Mesodermal cell (in vitro differentiated cells): ENCODE results near the gene RRP7A. TPM values are rescaled to one million over a fixed set of nuclear protein-coding genes. Genes with fewer than 3 reads are reported as not detected.
A peak's percentile ranks its signal among the peaks of the same experiment; 100 is the strongest.
"Not testable (repeated sequence)": the region's sequence is repeated elsewhere in the genome, so short reads cannot be mapped to it uniquely, and the experiment has no call there.

Experiments
- H3K27ac ChIP-seq: 2 replicates; pipeline ENCODE4 v1.7.0; 2013; ENCODE audit warnings: mild to moderate bottlenecking, low read depth, low read length, moderate library complexity; ENCODE audit not compliant: severe bottlenecking
- H3K36me3 ChIP-seq: 2 replicates; pipeline ENCODE4 v1.7.1; 2013; ENCODE audit warnings: mild to moderate bottlenecking, low read length, moderate library complexity; ENCODE audit not compliant: control insufficient read depth, insufficient read depth
- H3K4me1 ChIP-seq: one replicate; pipeline ENCODE4 v1.7.1; 2013; ENCODE audit warnings: mild to moderate bottlenecking, low read length; ENCODE audit not compliant: insufficient read depth, control insufficient read depth, poor library complexity, severe bottlenecking
- H3K4me3 ChIP-seq: 2 replicates; pipeline ENCODE4 v1.7.0; 2013; ENCODE audit warnings: low read length, control low read depth, mild to moderate bottlenecking; ENCODE audit not compliant: insufficient read depth, poor library complexity, severe bottlenecking; ENCODE audit errors: extremely low read depth
- H3K9me3 ChIP-seq: 2 replicates; pipeline ENCODE4 v1.7.1; 2013; ENCODE audit warnings: mild to moderate bottlenecking, low read length, moderate library complexity; ENCODE audit not compliant: control insufficient read depth
- WGBS, 2 experiments: methylation state at CpG; one replicate each; pipeline ENCODE4 v1.1.5; 2013; ENCODE audit warnings: missing lambda C conversion rate in 2 of 2; ENCODE audit not compliant: insufficient coverage in 2 of 2; 5-methylcytosine and 5-hydroxymethylcytosine counted together
- polyA plus RNA-seq, 2 experiments: library from polyadenylated mRNA; stranded (reverse); fragments of 50-300 nt; gene quantifications; one replicate each; pipeline ENCODE4 v1.2.3, GENCODE V29; 2013

Gene RRP7A
- 26.7 TPM for polyA plus RNA-seq (2013, experiment 1 of 2)
- polyA plus RNA-seq (2013, experiment 2 of 2): 21.7 TPM

- no peaks in the 10 kb centered on the region for H3K9me3 ChIP-seq
- H3K27ac ChIP-seq: no peak within 1 kb of the TSS
- H3K4me3 ChIP-seq: peak within 1 kb of the TSS; percentile 66
- WGBS, 2 experiments: 13 to 17% methylated on average over 30 to 43 of the region's 65 CpGs
- no peaks in the 10 kb centered on the region for H3K4me1 ChIP-seq
- peaks cover 15% of the 10 kb centered on the region for H3K36me3 ChIP-seq
These were observed at the start of gene RRP7A for GRCh38 chr22:42519525-42520401. RRP7A (minus strand) TSS chr22:42519796; CDS start chr22:42519786, 10 bp downstream.

DNA sequence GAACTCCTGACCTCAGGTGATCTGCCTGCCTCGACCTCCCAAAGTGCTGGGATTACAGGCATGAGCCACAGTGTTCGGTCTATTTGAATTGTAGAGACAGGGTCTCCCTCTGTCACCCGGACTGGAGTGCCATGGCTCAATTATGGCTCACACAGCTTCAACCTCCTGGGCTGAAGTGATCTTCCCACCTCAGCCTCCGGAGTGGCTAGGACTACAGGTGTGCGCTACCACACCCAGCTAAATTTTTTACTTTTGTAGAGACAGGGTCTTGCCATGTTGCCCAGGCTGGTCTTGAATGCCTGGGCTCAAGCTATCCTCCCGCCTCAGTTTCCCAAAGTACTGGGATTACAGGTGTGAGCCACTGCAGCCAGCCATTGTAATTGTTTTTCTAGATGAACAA is 48.4 kb upstream of the RRP7A start:
- not testable (repeated sequence) for H3K4me3 ChIP-seq, H3K36me3 ChIP-seq, H3K27ac ChIP-seq, H3K9me3 ChIP-seq, H3K4me1 ChIP-seq
- 93 to 97% methylated on average over 3 to 4 of the region's 6 CpGs for WGBS, 2 experiments

DNA sequence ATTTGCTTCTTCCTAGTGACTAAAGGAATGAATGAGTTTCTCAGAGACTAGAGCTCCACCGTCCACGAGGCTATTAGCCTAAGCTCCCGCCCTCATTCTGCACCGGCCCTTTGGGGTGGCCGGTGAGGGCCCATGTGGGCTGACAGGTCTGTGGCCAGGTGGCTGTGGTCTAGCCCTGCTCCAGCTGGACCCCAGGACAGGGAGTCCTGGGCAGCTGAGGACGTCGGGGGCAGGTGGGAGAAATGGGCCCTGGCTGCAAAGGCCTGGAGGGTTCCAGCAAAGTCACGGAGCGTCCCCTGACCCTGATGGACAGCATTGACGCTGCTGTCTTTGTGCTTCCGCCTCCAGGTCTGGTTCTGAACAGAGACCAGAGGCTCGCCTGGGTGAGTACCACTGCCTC is 46.4 kb upstream of the RRP7A start:
- H3K36me3 ChIP-seq: no peaks in the 10 kb centered on the region
- peaks cover 9% of the 10 kb centered on the region for H3K4me1 ChIP-seq
- WGBS, 2 experiments: 95 to 98% methylated on average over 11 to 12 of the region's 12 CpGs
- H3K9me3 ChIP-seq: no peaks in the 10 kb centered on the region
- H3K27ac ChIP-seq: no peak overlapping the region
- H3K4me3 ChIP-seq: no peak overlapping the region

- no peaks in the 10 kb centered on the region for H3K36me3 ChIP-seq
- no peak overlapping the region for H3K27ac ChIP-seq
- 93 to 96% methylated on average over 16 to 17 of the region's 17 CpGs for WGBS, 2 experiments
- H3K4me1 ChIP-seq: peaks cover 9% of the 10 kb centered on the region
- H3K4me3 ChIP-seq: no peak overlapping the region
- H3K9me3 ChIP-seq: no peaks in the 10 kb centered on the region
These were observed 45.1 kb upstream of the RRP7A start for GRCh38 chr22:42564699-42565098.

DNA sequence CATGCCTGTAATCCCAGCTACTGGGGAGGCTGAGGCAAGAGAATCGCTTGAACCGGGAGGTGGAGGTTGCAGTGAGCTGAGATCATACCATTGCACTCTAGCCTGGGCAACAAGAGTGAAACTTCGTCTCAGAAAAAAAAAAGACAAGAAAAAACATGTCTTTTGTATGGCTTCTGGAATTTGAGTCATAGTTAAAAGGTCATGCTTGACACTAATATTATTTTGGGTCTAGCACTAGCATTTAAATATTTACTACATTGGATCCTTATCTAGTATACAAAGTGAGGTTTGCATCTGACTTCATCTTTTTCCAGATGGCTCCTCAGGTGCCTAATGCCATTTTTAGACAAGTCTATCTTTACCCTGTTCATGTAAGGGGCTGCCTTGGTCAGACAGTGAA is 44.3 kb upstream of the RRP7A start:
- not testable (repeated sequence) for H3K4me1 ChIP-seq, H3K9me3 ChIP-seq, H3K4me3 ChIP-seq, H3K36me3 ChIP-seq, H3K27ac ChIP-seq
- WGBS, 2 experiments: 100% methylated on average over 2 of the region's 3 CpGs; no CpG with 5 or more reads in 1 of the 2 experiments

DNA sequence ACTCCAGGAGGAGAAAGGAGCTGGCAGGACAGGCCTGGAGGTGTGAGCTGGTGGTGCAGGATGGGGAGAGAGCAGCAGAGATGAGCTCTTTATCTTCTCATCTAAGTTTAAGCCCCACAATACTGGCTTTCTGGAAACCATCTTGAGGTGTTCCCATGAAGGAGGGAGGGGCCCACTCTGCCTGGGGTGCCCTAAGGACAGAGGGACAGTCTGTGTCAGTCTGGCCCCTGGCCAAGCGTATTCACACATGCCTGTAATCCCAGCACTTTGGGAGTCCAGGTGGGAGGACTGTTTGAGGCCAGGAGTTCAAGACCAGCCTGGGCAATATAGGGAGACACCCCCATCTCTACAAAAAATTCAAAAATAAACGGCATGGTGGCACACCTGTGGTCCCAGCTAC is 43.1 kb upstream of the RRP7A start:
- Histone ChIP-seq H3K9me3 (no peaks in the 10 kb centered on the region), H3K27ac (no peak overlapping the region), H3K4me1 (peaks cover 9% of the 10 kb centered on the region), H3K4me3 (no peak overlapping the region), H3K36me3 (no peaks in the 10 kb centered on the region)
- 81 to 93% methylated on average over 2 of the region's 2 CpGs for WGBS, 2 experiments

DNA sequence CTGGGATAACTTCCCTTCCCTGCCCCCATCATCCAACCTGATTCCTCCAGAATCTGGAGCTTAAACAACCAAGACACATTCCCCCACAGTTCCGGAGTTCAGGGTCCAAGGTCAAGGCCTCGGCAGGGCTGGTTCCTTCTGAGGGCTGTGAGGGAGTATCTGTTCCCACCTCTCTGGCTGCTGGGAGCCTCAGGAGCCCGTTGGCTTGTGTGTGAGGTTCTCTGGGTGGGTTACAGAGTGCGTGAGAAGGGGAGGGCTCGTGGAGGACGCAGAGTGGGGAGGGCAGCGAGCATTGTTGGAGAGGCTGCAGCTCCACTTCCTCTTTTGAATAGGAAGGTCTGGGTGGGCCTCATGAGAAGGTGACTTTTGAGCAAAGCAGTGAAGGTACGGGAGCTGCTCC is 42.7 kb upstream of the RRP7A start:
- 74 to 87% methylated on average over 5 to 8 of the region's 8 CpGs for WGBS, 2 experiments
- H3K4me1 ChIP-seq: peaks cover 9% of the 10 kb centered on the region

DNA sequence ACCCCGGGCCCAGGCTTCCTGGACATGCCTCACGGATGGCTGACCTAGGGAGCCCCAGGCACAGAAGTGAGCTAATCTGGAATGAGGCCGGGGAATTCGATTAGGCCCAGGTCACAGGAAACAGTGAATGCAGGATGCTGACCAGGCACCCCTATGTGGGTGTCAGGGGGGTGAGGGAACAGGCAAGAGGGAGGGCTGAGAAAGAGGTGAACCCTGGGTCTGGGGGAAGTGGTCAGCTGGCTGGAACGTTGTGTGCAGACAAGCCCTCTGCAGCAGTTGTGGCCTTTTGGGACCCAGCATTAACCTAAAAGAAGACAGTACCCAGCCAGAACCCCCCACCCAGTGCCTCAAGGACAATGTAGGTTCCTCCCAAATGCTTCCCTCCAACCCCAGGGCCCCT is 42.3 kb upstream of the RRP7A start:
- no peak overlapping the region for H3K4me3 ChIP-seq
- 87 to 91% methylated on average over 5 of the region's 5 CpGs for WGBS, 2 experiments
- peaks cover 9% of the 10 kb centered on the region for H3K4me1 ChIP-seq
- H3K36me3 ChIP-seq: no peaks in the 10 kb centered on the region
- H3K9me3 ChIP-seq: no peaks in the 10 kb centered on the region
- H3K27ac ChIP-seq: no peak overlapping the region

More for the DNA sequence above, 42.7 kb upstream of the RRP7A start:
- Histone ChIP-seq H3K27ac (no peak overlapping the region), H3K9me3 (no peaks in the 10 kb centered on the region), H3K36me3 (no peaks in the 10 kb centered on the region), H3K4me3 (no peak overlapping the region)

- Histone ChIP-seq H3K27ac (no peak overlapping the region), H3K4me1 (peaks cover 9% of the 10 kb centered on the region), H3K4me3 (no peak overlapping the region), H3K36me3 (no peaks in the 10 kb centered on the region), H3K9me3 (no peaks in the 10 kb centered on the region)
- WGBS, 2 experiments: 67 to 71% methylated on average over 7 of the region's 7 CpGs
These were observed 41.2 kb upstream of the RRP7A start for GRCh38 chr22:42560781-42561180.

DNA sequence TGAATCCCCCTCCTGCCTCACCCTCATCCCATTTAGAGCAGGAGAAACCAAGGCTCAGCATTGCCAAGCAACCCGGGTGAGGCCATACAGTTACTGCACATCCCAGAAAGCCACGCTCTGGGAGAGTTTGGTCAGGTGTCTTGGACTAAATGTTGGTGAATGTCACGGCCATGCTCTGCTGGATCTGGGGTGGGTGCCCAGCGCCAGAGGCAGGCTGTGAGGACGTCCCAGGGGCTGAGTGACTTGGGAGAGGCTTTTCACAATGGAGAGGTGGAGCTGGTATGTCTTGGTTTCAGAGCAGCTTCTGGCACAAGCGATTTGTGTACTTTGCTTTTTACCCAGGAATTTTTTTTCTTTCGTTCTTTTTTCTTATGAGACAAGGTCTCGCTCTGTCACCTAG is 40.8 kb upstream of the RRP7A start:
- no peak overlapping the region for H3K27ac ChIP-seq
- no peak overlapping the region for H3K4me3 ChIP-seq
- peaks cover 9% of the 10 kb centered on the region for H3K4me1 ChIP-seq
- no peaks in the 10 kb centered on the region for H3K36me3 ChIP-seq
- 88 to 97% methylated on average over 7 to 8 of the region's 8 CpGs for WGBS, 2 experiments
- H3K9me3 ChIP-seq: no peaks in the 10 kb centered on the region
